K562 (cell line): ENCODE results near the gene EEF2K. TPM values are rescaled to one million over a fixed set of nuclear protein-coding genes. Genes with fewer than 3 reads are reported as not detected.

Source experiments
- NR2C2 ChIP-seq, 2 experiments: fragments of 200-800 bp in 1 of 2; sonication (Bioruptor generic) in 1 of 2; sonication (generic) in 1 of 2; formaldehyde crosslinking in 1 of 2; IDR thresholded peaks; 2 replicates each; pipeline versions ENCODE4 v1.6.1 to v1.8.0; 2016 to 2022; ENCODE audit warnings: mild to moderate bottlenecking in 1 of 2, missing compliant biosample characterization in 1 of 2, missing genetic modification characterization in 1 of 2, missing genetic modification reagents in 1 of 2
- RBBP5 ChIP-seq: fragments of 200-600 bp; sonication (generic); IDR thresholded peaks from 2 replicates; pipeline ENCODE4 v1.6.1; 2012; ENCODE audit warnings: borderline replicate concordance, mild to moderate bottlenecking, low read length, control low read depth, inconsistent platforms; ENCODE audit not compliant: insufficient read depth, poor library complexity, severe bottlenecking
- SMARCE1 ChIP-seq: fragments of 450-650 bp; IDR thresholded peaks from 2 replicates; pipeline ENCODE4 v1.7.1; 2016; ENCODE audit warnings: mild to moderate bottlenecking
- TAF1 ChIP-seq: IDR thresholded peaks from 2 replicates; pipeline ENCODE4 v1.6.1; 2011; ENCODE audit warnings: mild to moderate bottlenecking, low read length, moderate library complexity; ENCODE audit not compliant: insufficient read depth, control insufficient read depth, severe bottlenecking; ENCODE audit errors: extremely low read depth
- TEAD2 ChIP-seq: fragments of 450-650 bp; IDR thresholded peaks from 2 replicates; pipeline ENCODE4 v1.6.1; 2016; ENCODE audit warnings: missing genetic modification characterization, control low read depth, missing compliant biosample characterization
- ZNF41 ChIP-seq: fragments of 250-450 bp; sonication (Bioruptor Pico); conservative IDR thresholded peaks from 2 replicates; pipeline ENCODE4 v1.4.0; 2020; ENCODE audit warnings: mild to moderate bottlenecking
- polyA plus RNA-seq, 8 experiments: library from polyadenylated mRNA; depleted of rRNA in 4 of 8; stranded (reverse) in 5 of 8; unstranded in 3 of 8; fragments of >200 nt; fragmentation: Nextera tagmentation in 2 of 8; fragmentation: Illumina TruSeq in 1 of 8; extraction: Ambion mirVana in 2 of 8; extraction: Trizol in 1 of 8; gene quantifications; 2 replicates each; pipeline versions ENCODE4 v1.2.1 to v1.2.3, GENCODE V29; 2011 to 2014; ENCODE audit warnings: inconsistent platforms in 1 of 8, missing spikeins in 1 of 8
- total RNA-seq, 7 experiments: library from RNA; depleted of rRNA in 6 of 7; stranded (reverse); fragments of >200 nt in 6 of 7; fragmentation: Illumina TruSeq in 2 of 7; extraction: Trizol in 2 of 7; gene quantifications; 2 replicates each; pipeline versions ENCODE4 v1.2.1 to v1.2.3, GENCODE V29; 2011 to 2021; ENCODE audit warnings: low replicate concordance in 1 of 7
- TF ChIP-seq, protein P1 (sequence below): fragments of 450-650 bp; IDR thresholded peaks from 2 replicates; pipeline ENCODE4 v1.6.1; 2018; ENCODE audit not compliant: partially characterized antibody
- TF ChIP-seq, protein P2 (sequence below): sonication (generic); formaldehyde crosslinking; IDR thresholded peaks from 2 replicates; pipeline ENCODE4 v1.8.0; 2023; ENCODE audit warnings: mild to moderate bottlenecking, missing genetic modification reagents
- TF ChIP-seq, protein P3 (sequence below), 2 experiments: fragments of 450-650 bp; IDR thresholded peaks; 2 replicates each; pipeline ENCODE4 v1.6.1; 2016
- TF ChIP-seq, protein P4 (sequence below): fragments of 200-800 bp; sonication (Bioruptor generic); IDR thresholded peaks from 2 replicates; pipeline ENCODE4 v1.6.1; 2017; ENCODE audit warnings: missing genetic modification characterization, missing compliant biosample characterization
- TF ChIP-seq, protein P5 (sequence below): sonication (generic); formaldehyde crosslinking; IDR thresholded peaks from 2 replicates; pipeline ENCODE4 v1.8.1; 2023; ENCODE audit warnings: mild to moderate bottlenecking, missing genetic modification reagents

The EEF2K gene
- total and polyA plus RNA-seq, 9 of the 15 experiments (the other 6 are each of a cell fraction or from before 2014, with no cell fraction given), result 3.0 to 35.2 (median 12.2) TPM

DNA sequence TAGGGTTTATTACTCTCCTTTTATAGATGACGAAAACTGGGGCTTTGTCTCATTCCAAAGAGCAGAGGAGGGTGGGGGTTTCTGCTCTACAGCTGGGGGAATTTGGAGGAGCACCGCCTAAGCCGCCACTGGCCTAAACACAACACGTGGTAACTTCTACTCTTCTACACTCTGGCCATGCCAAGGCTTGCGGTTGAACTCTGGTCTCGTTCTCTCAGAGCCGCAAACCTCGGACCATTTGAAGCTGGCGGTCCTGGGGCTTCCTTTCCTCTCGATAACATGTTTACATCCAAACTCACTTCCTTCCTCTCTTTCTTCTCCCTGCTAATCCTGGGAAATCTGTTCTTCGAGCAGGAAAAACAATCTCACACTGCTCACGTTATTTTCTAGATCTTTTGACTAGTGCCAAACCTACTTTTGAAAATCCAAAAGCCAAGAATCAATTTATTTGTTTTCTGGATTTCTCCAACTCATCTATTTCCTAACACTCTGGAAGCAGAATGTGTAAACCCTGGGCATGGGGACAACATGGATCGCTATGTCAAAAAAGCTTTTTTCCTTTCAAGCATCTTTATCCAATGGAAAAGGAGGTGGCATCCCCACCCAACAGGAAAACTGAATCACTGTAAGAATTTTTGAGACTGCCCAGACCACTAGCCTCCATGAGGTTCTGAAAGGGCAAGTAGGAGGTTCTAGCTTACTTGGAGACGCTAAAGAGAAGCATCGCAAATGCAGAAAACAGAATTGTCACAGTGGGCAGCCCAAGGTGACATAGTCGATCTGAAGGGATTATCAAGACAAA, 13.6 kb upstream of the EEF2K start (continued):
- TF ChIP-seq NR2C2 (CRISPR knock-in tag; IDR thresholded peaks at IDR 0.05) (no peak), NR2C2 (tag; IDR thresholded peaks at IDR 0.05) (peak; percentile 56), SMARCE1 (0 out of 2 replicates have a peak, but pooled peaks have one; percentile 9), TEAD2 (tag) (0 out of 2 replicates have a peak, but pooled peaks have one; percentile 6), RBBP5 (peak; percentile 1), TAF1 (peak; percentile 7), ZNF41 (CRISPR knock-in tag) (no peak)
- TF ChIP-seq, protein P1, sequence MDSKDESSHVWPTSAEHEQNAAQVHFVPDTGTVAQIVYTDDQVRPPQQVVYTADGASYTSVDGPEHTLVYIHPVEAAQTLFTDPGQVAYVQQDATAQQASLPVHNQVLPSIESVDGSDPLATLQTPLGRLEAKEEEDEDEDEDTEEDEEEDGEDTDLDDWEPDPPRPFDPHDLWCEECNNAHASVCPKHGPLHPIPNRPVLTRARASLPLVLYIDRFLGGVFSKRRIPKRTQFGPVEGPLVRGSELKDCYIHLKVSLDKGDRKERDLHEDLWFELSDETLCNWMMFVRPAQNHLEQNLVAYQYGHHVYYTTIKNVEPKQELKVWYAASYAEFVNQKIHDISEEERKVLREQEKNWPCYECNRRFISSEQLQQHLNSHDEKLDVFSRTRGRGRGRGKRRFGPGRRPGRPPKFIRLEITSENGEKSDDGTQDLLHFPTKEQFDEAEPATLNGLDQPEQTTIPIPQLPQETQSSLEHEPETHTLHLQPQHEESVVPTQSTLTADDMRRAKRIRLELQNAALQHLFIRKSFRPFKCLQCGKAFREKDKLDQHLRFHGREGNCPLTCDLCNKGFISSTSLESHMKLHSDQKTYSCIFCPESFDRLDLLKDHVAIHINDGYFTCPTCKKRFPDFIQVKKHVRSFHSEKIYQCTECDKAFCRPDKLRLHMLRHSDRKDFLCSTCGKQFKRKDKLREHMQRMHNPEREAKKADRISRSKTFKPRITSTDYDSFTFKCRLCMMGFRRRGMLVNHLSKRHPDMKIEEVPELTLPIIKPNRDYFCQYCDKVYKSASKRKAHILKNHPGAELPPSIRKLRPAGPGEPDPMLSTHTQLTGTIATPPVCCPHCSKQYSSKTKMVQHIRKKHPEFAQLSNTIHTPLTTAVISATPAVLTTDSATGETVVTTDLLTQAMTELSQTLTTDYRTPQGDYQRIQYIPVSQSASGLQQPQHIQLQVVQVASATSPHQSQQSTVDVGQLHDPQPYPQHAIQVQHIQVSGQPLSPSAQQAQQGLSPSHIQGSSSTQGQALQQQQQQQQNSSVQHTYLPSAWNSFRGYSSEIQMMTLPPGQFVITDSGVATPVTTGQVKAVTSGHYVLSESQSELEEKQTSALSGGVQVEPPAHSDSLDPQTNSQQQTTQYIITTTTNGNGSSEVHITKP, result peak; percentile 42
- TF ChIP-seq, protein P2, sequence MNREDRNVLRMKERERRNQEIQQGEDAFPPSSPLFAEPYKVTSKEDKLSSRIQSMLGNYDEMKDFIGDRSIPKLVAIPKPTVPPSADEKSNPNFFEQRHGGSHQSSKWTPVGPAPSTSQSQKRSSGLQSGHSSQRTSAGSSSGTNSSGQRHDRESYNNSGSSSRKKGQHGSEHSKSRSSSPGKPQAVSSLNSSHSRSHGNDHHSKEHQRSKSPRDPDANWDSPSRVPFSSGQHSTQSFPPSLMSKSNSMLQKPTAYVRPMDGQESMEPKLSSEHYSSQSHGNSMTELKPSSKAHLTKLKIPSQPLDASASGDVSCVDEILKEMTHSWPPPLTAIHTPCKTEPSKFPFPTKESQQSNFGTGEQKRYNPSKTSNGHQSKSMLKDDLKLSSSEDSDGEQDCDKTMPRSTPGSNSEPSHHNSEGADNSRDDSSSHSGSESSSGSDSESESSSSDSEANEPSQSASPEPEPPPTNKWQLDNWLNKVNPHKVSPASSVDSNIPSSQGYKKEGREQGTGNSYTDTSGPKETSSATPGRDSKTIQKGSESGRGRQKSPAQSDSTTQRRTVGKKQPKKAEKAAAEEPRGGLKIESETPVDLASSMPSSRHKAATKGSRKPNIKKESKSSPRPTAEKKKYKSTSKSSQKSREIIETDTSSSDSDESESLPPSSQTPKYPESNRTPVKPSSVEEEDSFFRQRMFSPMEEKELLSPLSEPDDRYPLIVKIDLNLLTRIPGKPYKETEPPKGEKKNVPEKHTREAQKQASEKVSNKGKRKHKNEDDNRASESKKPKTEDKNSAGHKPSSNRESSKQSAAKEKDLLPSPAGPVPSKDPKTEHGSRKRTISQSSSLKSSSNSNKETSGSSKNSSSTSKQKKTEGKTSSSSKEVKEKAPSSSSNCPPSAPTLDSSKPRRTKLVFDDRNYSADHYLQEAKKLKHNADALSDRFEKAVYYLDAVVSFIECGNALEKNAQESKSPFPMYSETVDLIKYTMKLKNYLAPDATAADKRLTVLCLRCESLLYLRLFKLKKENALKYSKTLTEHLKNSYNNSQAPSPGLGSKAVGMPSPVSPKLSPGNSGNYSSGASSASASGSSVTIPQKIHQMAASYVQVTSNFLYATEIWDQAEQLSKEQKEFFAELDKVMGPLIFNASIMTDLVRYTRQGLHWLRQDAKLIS (CRISPR knock-in tag), result no peak; the same call in 1 of the 2 replicates
- TF ChIP-seq, protein P3, sequence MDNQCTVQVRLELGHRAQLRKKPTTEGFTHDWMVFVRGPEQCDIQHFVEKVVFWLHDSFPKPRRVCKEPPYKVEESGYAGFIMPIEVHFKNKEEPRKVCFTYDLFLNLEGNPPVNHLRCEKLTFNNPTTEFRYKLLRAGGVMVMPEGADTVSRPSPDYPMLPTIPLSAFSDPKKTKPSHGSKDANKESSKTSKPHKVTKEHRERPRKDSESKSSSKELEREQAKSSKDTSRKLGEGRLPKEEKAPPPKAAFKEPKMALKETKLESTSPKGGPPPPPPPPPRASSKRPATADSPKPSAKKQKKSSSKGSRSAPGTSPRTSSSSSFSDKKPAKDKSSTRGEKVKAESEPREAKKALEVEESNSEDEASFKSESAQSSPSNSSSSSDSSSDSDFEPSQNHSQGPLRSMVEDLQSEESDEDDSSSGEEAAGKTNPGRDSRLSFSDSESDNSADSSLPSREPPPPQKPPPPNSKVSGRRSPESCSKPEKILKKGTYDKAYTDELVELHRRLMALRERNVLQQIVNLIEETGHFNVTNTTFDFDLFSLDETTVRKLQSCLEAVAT (IDR thresholded peaks at IDR 0.05), result peak in 1 of 2 experiments; percentile 53; a peak in 2 of 4 replicates
- TF ChIP-seq, protein P4, sequence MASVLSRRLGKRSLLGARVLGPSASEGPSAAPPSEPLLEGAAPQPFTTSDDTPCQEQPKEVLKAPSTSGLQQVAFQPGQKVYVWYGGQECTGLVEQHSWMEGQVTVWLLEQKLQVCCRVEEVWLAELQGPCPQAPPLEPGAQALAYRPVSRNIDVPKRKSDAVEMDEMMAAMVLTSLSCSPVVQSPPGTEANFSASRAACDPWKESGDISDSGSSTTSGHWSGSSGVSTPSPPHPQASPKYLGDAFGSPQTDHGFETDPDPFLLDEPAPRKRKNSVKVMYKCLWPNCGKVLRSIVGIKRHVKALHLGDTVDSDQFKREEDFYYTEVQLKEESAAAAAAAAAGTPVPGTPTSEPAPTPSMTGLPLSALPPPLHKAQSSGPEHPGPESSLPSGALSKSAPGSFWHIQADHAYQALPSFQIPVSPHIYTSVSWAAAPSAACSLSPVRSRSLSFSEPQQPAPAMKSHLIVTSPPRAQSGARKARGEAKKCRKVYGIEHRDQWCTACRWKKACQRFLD (CRISPR knock-in tag), result peak; percentile 65; the same call in 1 of the 2 replicates
- TF ChIP-seq, protein P5, sequence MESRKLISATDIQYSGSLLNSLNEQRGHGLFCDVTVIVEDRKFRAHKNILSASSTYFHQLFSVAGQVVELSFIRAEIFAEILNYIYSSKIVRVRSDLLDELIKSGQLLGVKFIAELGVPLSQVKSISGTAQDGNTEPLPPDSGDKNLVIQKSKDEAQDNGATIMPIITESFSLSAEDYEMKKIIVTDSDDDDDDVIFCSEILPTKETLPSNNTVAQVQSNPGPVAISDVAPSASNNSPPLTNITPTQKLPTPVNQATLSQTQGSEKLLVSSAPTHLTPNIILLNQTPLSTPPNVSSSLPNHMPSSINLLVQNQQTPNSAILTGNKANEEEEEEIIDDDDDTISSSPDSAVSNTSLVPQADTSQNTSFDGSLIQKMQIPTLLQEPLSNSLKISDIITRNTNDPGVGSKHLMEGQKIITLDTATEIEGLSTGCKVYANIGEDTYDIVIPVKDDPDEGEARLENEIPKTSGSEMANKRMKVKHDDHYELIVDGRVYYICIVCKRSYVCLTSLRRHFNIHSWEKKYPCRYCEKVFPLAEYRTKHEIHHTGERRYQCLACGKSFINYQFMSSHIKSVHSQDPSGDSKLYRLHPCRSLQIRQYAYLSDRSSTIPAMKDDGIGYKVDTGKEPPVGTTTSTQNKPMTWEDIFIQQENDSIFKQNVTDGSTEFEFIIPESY (CRISPR knock-in tag), result no peak
